ENCODE results near the gene SLC12A3.

DNA sequence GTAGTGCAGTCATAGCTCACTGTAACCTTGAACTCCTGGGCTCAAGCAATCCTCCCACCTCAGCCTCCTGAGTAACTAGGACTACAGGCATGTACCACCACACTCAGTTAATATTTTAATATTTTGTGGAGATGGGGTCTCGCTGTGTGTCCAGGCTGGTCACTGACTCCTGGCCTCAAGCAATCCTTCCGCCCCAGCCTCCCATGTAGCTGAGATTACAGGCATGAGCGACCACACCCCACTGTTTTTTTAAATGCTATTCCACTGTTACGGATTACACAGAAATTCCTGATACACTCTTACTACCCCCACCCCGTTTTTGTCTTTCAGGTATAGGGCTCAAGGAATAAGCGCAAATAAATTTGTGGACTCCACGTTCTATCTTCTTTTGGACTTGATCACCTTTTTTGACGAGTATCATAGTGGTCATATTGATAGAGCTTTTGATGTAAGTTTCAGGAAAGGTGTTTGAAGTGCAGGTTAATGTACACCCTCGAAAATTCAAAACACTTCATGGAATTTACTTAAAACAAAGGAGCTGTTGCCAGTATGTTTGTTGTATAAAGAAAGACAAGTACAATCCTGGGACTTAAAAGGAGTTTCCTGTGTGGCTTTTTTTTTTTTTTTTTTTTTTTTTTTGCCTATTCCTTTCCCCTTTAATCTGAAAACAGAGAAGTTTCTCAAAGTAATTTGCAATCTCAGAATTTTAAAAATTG, 26.2 kb upstream of the SLC12A3 start:
- no peak for TF ChIP-seq POLR2A (IDR thresholded peaks at IDR 0.05)
- no peak for TF ChIP-seq CTCF (IDR thresholded peaks at IDR 0.05)

Measured in adrenal gland (tissue), 5 donors.